ENCODE measurements around the gene RAMAC. TPM values are rescaled to one million over a fixed set of nuclear protein-coding genes. Genes with fewer than 3 reads are reported as not detected.

Gene RAMAC
- total RNA-seq, 1 donor from 2014 or later: 23.6 TPM

- Mint-ChIP-seq H3K4me3 (ENCODE audit: unreplicated experiment) (no peak overlapping the region), H3K9me3 (ENCODE audit: unreplicated experiment) (no peaks in the 10 kb centered on the region), H3K27ac (ENCODE audit: unreplicated experiment) (no peak overlapping the region), H3K36me3 (ENCODE audit: low read depth, unreplicated experiment) (no peaks in the 10 kb centered on the region), H3K27me3 (ENCODE audit: unreplicated experiment) (peaks cover 2% of the 10 kb centered on the region), H3K4me1 (ENCODE audit: unreplicated experiment) (peaks cover 4% of the 10 kb centered on the region)
- no peak for TF ChIP-seq CTCF (IDR thresholded peaks at IDR 0.05; ENCODE audit: unreplicated experiment)
- no peak for DNase-seq (ENCODE audit: low spot score)
Measured at GRCh38 chr15:82966671-82967071, 19.3 kb upstream of the RAMAC start.

GRCh38 chr15:82968066-82968465, 17.9 kb upstream of the RAMAC start:
- Mint-ChIP-seq H3K4me1 (ENCODE audit: unreplicated experiment) (peaks cover 4% of the 10 kb centered on the region), H3K36me3 (ENCODE audit: low read depth, unreplicated experiment) (no peaks in the 10 kb centered on the region), H3K27ac (ENCODE audit: unreplicated experiment) (no peak overlapping the region), H3K9me3 (ENCODE audit: unreplicated experiment) (no peaks in the 10 kb centered on the region), H3K4me3 (ENCODE audit: unreplicated experiment) (no peak overlapping the region), H3K27me3 (ENCODE audit: unreplicated experiment) (peaks cover 2% of the 10 kb centered on the region)
- DNase-seq (ENCODE audit: low spot score): no peak
- TF ChIP-seq CTCF (IDR thresholded peaks at IDR 0.05; ENCODE audit: unreplicated experiment): no peak

GRCh38 chr15:82969353-82969752, 16.7 kb upstream of the RAMAC start:
- no peaks in the 10 kb centered on the region for H3K9me3 Mint-ChIP-seq (ENCODE audit: unreplicated experiment)
- no peak for TF ChIP-seq CTCF (IDR thresholded peaks at IDR 0.05; ENCODE audit: unreplicated experiment)

GRCh38 chr15:82970078-82970686, 15.8 kb upstream of the RAMAC start:
- no peaks in the 10 kb centered on the region for H3K9me3 Mint-ChIP-seq (ENCODE audit: unreplicated experiment)
- H3K27me3 Mint-ChIP-seq (ENCODE audit: unreplicated experiment): peaks cover 2% of the 10 kb centered on the region
- peaks cover 4% of the 10 kb centered on the region for H3K4me1 Mint-ChIP-seq (ENCODE audit: unreplicated experiment)
- TF ChIP-seq CTCF (IDR thresholded peaks at IDR 0.05; ENCODE audit: unreplicated experiment): no peak
- no peak overlapping the region for H3K27ac Mint-ChIP-seq (ENCODE audit: unreplicated experiment)
- H3K4me3 Mint-ChIP-seq (ENCODE audit: unreplicated experiment): no peak overlapping the region
- no peak for DNase-seq (ENCODE audit: low spot score)
- no peaks in the 10 kb centered on the region for H3K36me3 Mint-ChIP-seq (ENCODE audit: low read depth, unreplicated experiment)

More at GRCh38 chr15:82969353-82969752, 16.7 kb upstream of the RAMAC start:
- no peaks in the 10 kb centered on the region for H3K36me3 Mint-ChIP-seq (ENCODE audit: low read depth, unreplicated experiment)
- H3K4me3 Mint-ChIP-seq (ENCODE audit: unreplicated experiment): no peak overlapping the region
- no peak for DNase-seq (ENCODE audit: low spot score)
- no peak overlapping the region for H3K27ac Mint-ChIP-seq (ENCODE audit: unreplicated experiment)
- H3K4me1 Mint-ChIP-seq (ENCODE audit: unreplicated experiment): peaks cover 4% of the 10 kb centered on the region
- peaks cover 2% of the 10 kb centered on the region for H3K27me3 Mint-ChIP-seq (ENCODE audit: unreplicated experiment)

- Mint-ChIP-seq H3K27ac (ENCODE audit: unreplicated experiment) (no peak overlapping the region), H3K27me3 (ENCODE audit: unreplicated experiment) (peaks cover 2% of the 10 kb centered on the region), H3K36me3 (ENCODE audit: low read depth, unreplicated experiment) (no peaks in the 10 kb centered on the region), H3K9me3 (ENCODE audit: unreplicated experiment) (no peaks in the 10 kb centered on the region), H3K4me1 (ENCODE audit: unreplicated experiment) (peaks cover 4% of the 10 kb centered on the region), H3K4me3 (ENCODE audit: unreplicated experiment) (no peak overlapping the region)
- no peak for DNase-seq (ENCODE audit: low spot score)
- no peak for TF ChIP-seq CTCF (IDR thresholded peaks at IDR 0.05; ENCODE audit: unreplicated experiment)
Measured at GRCh38 chr15:82970696-82971095, 15.3 kb upstream of the RAMAC start.
